GM18520 (cell line): ENCODE data around the gene CACNA2D3.
"Not testable (repeated sequence)": the region's sequence is repeated elsewhere in the genome, so short reads cannot be mapped to it uniquely, and the experiment has no call there.

Source experiments
- ATAC-seq: cut with Tn5 transposase; IDR thresholded peaks from one replicate; pipeline ENCODE4 v1.9.1; 2021; ENCODE audit not compliant: unreplicated experiment

CACNA2D3 gene

DNA sequence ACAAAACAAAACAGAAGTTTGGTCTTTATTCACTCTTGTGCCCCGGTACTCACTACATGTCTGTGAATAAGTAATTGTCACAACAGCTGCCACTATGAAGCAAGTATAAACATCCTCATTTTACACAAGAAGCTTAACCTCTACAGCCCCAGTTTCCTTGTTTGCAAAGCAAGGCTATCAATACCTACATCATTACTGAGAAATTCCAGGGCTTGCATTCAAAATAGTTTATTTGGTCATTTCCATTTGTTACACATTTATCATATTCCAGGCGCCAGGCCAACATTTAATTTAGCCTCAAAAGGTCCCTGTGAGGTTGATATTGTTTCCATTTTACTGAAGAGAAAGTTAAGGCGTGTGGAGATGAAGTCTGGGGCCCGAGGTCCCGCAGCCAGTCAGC is 966.9 kb downstream of the CACNA2D3 start:
- no peak for ATAC-seq

DNA sequence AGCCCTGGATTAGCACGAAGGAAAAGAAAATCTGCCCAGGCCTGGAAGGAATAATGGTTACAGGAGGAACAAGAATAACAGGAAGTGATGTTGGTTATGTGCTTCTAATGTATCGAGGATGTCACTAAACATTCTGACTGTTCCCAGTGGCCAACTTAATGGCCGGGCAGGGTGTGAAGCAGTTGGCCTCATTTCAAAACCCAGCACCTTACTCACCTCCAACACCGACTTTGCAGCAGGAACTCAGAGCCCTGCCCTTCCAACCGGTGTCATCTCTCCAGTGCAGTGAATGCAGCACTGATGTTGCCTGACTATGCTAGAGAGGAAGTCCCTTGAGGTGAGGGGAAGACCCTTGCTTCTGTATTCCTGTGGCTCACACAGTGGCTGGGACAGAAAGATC is 967.9 kb downstream of the CACNA2D3 start:
- no peak for ATAC-seq

DNA sequence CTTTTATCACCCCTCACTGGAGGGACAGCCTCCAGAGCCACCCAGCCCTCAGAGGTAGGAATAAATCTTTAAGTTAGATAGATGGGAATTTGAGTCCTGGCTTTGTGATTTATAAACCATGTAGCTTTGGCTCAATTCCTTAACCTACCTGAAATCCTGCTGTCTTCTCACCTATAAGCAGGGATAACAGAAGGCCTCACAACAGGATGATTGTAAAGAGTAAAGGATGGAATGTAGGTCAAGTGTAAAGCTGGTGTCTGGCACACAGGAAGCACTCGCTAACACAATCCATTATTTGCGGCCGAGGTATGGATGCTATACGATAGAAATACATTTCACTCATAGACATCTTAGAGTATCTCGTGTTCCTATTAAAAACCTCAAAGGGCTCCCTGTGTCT is 968.4 kb downstream of the CACNA2D3 start:
- ATAC-seq, result no peak

DNA sequence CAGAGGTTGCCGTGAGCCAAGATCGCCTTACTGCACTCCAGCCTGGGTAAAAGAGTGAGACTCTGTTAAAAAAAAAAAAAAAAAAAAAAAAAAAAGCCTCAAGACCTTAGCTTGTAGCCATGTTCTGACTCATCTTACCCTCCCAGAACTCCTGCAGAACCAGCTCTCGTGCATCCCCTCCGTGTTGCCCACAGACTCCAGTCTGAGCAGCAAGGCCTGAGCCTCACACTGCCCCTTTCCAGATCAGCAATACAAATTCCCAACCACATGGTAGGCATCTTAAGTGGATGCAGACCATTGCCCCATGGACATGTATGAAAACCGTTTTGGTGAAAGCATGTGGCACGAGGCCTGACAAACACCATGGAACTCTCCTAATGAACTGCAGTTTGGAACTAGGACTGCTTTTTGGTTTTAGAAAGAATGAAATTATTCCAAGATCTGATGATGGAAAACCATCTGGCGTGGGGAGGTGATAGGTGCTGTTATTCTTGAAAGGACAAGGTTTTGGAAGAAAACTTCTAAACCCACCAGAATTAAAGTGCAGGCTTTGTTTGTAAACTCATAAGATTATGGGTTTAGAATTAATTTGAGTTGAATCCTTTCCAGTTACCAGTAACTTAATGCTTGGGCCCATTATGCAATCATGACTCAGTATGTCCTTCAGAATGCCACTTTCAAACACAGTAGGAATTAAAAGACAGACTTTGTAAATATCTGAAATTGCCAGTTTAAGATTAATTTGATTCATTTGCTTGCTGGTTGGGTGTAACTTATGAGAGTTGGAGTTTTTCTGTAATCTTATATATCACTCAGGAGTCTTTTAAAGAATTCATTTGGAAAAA is 969.3 kb downstream of the CACNA2D3 start:
- ATAC-seq, result no peak

DNA sequence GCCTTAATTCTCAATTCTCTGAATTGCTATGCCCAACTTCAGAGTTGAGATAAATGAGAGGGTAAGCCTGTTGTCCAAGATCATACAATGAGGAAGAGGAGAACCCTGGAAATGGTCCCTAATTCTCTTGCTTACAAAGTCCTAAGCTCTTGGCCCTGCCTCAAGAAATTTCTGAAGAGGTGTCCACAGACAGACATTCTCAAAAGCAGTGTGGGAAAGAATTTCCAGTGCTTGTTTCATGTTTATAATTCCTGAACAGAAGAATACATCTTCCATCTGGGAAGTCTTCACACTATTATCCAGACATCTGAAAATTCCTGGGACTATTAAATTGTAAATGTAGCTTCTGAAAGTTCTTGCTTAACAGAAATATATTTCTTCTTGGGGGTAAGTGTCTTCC is 972.3 kb downstream of the CACNA2D3 start:
- no peak for ATAC-seq

DNA sequence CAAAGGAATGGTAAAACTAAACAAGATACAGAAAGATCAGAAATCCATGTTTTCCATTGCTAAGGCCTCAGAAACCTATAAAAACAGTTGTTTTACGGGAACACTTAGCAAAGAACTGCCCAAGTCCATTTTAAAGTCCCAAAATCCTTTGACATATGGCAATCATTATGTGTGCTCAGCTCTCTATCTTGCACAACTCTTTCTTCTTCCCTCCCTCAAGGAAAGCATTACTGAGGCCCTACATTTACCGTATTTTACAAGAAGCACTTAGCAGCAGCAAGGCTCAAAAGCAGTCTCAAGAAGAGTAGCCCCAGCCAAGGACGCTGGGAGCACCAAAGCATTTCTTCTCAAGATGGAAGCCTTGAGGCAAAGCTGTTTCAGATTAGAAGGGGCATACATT is 975.1 kb downstream of the CACNA2D3 start:
- no peak for ATAC-seq

DNA sequence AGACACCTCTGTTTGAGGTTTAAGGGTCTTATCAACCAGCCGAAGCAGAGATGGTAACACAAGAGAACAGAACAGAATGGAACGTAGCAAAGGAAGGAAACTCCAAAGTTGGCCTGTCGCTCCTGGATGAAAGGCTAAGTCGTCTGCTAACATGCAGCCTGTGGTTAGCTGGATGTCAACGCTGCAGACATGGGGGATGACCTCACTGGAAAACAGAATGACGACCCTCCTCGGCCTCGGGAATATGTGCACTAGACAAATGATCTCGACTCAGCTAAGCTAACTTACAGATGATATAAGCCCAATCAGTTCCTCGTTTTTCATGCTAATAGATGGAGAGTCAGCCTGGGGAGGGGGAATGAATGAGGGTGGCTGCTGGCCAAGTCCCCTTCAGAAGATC is 983.3 kb downstream of the CACNA2D3 start:
- ATAC-seq, result no peak

DNA sequence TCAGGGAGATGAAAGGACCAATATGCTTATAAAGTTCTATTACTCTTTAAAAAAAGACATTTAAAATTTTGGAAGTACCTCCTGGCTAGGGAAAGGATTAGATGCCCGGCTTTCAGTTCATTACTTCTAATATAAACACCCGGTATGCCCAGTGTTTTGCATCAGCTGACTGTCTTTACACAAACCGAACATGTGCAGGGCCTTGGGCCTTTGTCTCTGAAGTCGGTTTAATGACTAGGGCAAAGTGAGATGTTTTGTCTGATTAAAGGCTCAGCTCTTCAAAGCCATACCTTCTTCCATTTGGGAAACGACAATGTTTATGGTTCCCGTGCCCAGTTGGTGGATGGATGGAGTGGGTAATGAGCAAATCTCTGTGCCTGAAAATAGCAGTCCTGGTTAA is 984.8 kb downstream of the CACNA2D3 start:
- no peak for ATAC-seq

DNA sequence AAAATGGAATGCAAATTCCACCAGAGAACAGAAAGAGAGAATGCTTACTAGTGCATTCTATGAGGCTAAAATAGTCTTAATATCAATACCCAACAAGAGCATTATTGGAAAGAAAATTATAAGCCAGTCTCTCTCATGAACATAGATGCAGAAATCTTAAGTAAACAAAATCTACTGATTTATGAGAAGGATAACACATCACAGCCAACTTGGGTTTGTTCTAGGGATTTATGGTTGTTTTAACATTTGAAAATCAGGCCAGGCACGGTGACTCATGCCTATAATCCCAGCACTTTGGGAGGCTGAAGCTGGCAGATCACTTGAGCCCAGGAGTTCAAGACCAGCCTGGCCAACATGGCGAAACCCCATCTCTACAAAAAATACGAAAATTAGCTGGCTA is 989.6 kb downstream of the CACNA2D3 start:
- not testable (repeated sequence) for ATAC-seq

DNA sequence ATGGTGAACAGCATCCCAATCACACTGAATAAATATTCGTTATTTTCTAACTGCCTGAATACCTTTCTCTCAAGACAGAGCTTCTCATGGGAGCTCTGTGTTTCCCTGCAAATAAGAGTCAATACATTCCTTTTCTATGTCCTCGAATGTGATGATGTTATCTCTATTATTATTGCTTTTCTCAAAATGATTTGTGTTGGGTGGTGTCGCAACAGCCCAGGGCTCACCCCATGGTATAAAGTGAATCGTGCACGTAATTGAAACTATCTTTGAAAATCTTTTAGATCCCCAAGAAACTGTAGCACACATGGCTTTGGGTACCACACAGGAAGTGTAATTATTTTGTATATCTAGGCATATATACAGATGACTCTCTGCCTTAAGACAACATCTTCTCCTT is 996.1 kb downstream of the CACNA2D3 start:
- no peak for ATAC-seq

DNA sequence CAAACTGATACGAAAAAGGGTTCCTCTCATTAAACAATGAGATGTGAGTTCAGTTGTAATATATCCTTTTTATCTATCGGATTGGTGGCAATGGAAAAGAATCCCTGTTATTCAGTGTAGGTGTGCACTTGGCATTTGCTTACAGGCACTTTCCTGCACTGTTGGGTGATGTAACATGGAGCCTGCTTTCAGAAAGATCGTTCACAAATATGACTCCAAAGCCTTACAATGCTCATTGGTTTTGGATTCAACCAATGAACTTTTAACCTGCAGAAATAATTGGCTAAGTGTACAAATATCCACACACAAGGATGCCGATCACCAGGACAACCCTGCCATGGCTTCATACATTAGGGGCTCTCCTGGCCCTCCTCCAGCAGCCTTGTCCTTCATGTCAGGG is 996.9 kb downstream of the CACNA2D3 start:
- ATAC-seq, result no peak

DNA sequence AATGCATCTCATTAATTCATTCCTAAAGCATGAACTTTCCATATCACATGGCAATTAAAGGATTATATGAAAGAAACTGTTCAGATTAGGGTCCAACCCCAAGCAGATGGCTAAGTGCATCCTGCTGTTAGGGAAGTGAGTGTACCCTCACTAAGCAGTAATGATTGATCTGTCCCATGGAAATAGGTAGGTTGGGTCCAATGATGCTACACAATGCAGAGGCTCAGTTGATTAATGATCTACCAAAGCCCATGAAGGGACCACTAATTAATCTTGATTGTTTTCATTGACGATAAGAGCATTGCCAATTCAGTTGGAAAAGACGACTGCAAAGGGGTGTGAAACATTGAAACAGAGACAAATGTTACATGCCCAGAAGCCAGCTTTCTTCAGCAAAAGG is 1000.0 kb downstream of the CACNA2D3 start:
- no peak for ATAC-seq
